H9 (cell line): ENCODE measurements around the gene SRRD. TPM values are rescaled to one million over a fixed set of nuclear protein-coding genes. Genes with fewer than 3 reads are reported as not detected.

Experiments used
- DNase-seq: peaks from one replicate; pipeline ENCODE4 v3.0.0-alpha.2; 2017
- H2AFZ ChIP-seq: one replicate; pipeline ENCODE4 v1.6.1; 2013; ENCODE audit warnings: mild to moderate bottlenecking, low read length, control low read depth, moderate library complexity
- H2AK5ac ChIP-seq: 2 replicates; pipeline ENCODE4 v1.6.1; 2013; ENCODE audit warnings: low read length, control low read depth, mixed read lengths; ENCODE audit not compliant: insufficient read length
- H2BK120ac ChIP-seq: one replicate; pipeline ENCODE4 v1.6.1; 2013; ENCODE audit warnings: low read depth, mild to moderate bottlenecking, low read length, control low read depth, inconsistent platforms; ENCODE audit not compliant: poor library complexity, severe bottlenecking
- H2BK12ac ChIP-seq: 2 replicates; pipeline ENCODE4 v1.6.1; 2013; ENCODE audit warnings: low read length, control low read depth, mixed read lengths, low read depth; ENCODE audit not compliant: insufficient read length
- H2BK15ac ChIP-seq: 2 replicates; pipeline ENCODE4 v1.6.1; 2013; ENCODE audit warnings: low read depth, low read length, control low read depth
- H2BK20ac ChIP-seq: one replicate; pipeline ENCODE4 v1.6.1; 2013; ENCODE audit warnings: low read depth, mild to moderate bottlenecking, low read length, control low read depth, inconsistent platforms; ENCODE audit not compliant: poor library complexity, severe bottlenecking
- H2BK5ac ChIP-seq: 2 replicates; pipeline ENCODE4 v1.6.1; 2013; ENCODE audit warnings: low read length, control low read depth, mixed read lengths; ENCODE audit not compliant: insufficient read length
- H3K14ac ChIP-seq: 2 replicates; pipeline ENCODE4 v1.6.1; 2013; ENCODE audit warnings: low read length, control low read depth; ENCODE audit not compliant: insufficient read depth
- H3K18ac ChIP-seq: 2 replicates; pipeline ENCODE4 v1.6.1; 2013; ENCODE audit warnings: low read depth, mild to moderate bottlenecking, mixed read lengths, low read length, control low read depth; ENCODE audit not compliant: insufficient read length
- H3K23ac ChIP-seq: 2 replicates; pipeline ENCODE4 v1.6.1; 2013; ENCODE audit warnings: low read length, control low read depth, mixed read lengths, low read depth; ENCODE audit not compliant: insufficient read length
- H3K23me2 ChIP-seq: 2 replicates; pipeline ENCODE4 v1.6.1; 2013; ENCODE audit warnings: low read depth, mild to moderate bottlenecking, mixed read lengths, low read length, control low read depth; ENCODE audit not compliant: insufficient read length, poor library complexity, severe bottlenecking
- H3K27ac ChIP-seq: 2 replicates; pipeline ENCODE4 v1.5.1; 2013; ENCODE audit warnings: low read length, control low read depth, mixed read lengths, low read depth; ENCODE audit not compliant: insufficient read length
- H3K27me3 ChIP-seq: 2 replicates; pipeline ENCODE4 v1.6.1; 2013; ENCODE audit warnings: low read length, control low read depth, inconsistent platforms; ENCODE audit not compliant: insufficient read depth
- H3K4ac ChIP-seq: 2 replicates; pipeline ENCODE4 v1.6.1; 2013; ENCODE audit warnings: low read depth, mild to moderate bottlenecking, control low read depth, inconsistent platforms, low read length, moderate library complexity
- H3K4me1 ChIP-seq: 2 replicates; pipeline ENCODE4 v1.6.1; 2013; ENCODE audit warnings: low read length, control low read depth, inconsistent platforms; ENCODE audit not compliant: insufficient read depth
- H3K4me2 ChIP-seq: 2 replicates; pipeline ENCODE4 v1.6.1; 2013; ENCODE audit warnings: low read length, control low read depth, mixed read lengths; ENCODE audit not compliant: insufficient read length, insufficient read depth
- H3K56ac ChIP-seq: 2 replicates; pipeline ENCODE4 v1.6.1; 2013; ENCODE audit warnings: low read depth, mild to moderate bottlenecking, mixed read lengths, low read length, control low read depth; ENCODE audit not compliant: insufficient read length
- H3K79me1 ChIP-seq: 2 replicates; pipeline ENCODE4 v1.6.1; 2013; ENCODE audit warnings: low read depth, mild to moderate bottlenecking, moderate library complexity, low read length, control low read depth, inconsistent platforms; ENCODE audit not compliant: insufficient read depth, poor library complexity, severe bottlenecking
- H3K79me2 ChIP-seq: 2 replicates; pipeline ENCODE4 v1.6.1; 2013; ENCODE audit warnings: low read length, control low read depth, inconsistent platforms; ENCODE audit not compliant: insufficient read depth
- H3K9ac ChIP-seq: 2 replicates; pipeline ENCODE4 v1.6.1; 2013; ENCODE audit warnings: low read length, control low read depth, mixed read lengths; ENCODE audit not compliant: insufficient read length; ENCODE audit errors: extremely low read depth
- H3K9me3 ChIP-seq: one replicate; pipeline ENCODE4 v1.6.1; 2013; ENCODE audit warnings: low read depth, low read length, inconsistent platforms; ENCODE audit not compliant: control insufficient read depth
- H3T11ph ChIP-seq: one replicate; pipeline ENCODE4 v1.6.1; 2013; ENCODE audit warnings: mild to moderate bottlenecking, low read length, control low read depth, inconsistent platforms
- H4K20me1 ChIP-seq: one replicate; pipeline ENCODE4 v1.6.1; 2013; ENCODE audit not compliant: control insufficient read depth, insufficient read length, insufficient read depth
- H4K5ac ChIP-seq: 2 replicates; pipeline ENCODE4 v1.6.1; 2013; ENCODE audit warnings: low read depth, mild to moderate bottlenecking, mixed read lengths, low read length, control low read depth; ENCODE audit not compliant: insufficient read length
- H4K8ac ChIP-seq: replicated peaks from 2 replicates; pipeline ENCODE4 v1.6.1; 2013; ENCODE audit warnings: low read length, control low read depth, mixed read lengths, low read depth; ENCODE audit not compliant: insufficient read length
- H4K91ac ChIP-seq: 2 replicates; pipeline ENCODE4 v1.6.1; 2013; ENCODE audit warnings: low read depth, mild to moderate bottlenecking, moderate library complexity, mixed read lengths, low read length, control low read depth; ENCODE audit not compliant: insufficient read length
- H3K27ac Mint-ChIP-seq, 3 experiments: 2 replicates in 2 of 3; 3 replicates in 1 of 3; pipeline ENCODE4 v1.8.0; 2020 to 2021; ENCODE audit warnings: mixed read lengths in 3 of 3, mild to moderate bottlenecking in 1 of 3, moderate library complexity in 1 of 3
- H3K27me3 Mint-ChIP-seq: 2 replicates; pipeline ENCODE4 v1.8.0; 2021; ENCODE audit warnings: low read depth, mild to moderate bottlenecking, moderate library complexity, mixed read lengths
- H3K36me3 Mint-ChIP-seq, 3 experiments: 2 replicates in 2 of 3; 3 replicates in 1 of 3; pipeline ENCODE4 v1.8.0; 2020 to 2021; ENCODE audit warnings: low read depth in 3 of 3, mixed read lengths in 3 of 3; ENCODE audit not compliant: insufficient read depth in 1 of 3
- H3K4me1 Mint-ChIP-seq, 2 experiments: 2 replicates each; pipeline ENCODE4 v1.8.0; 2020; ENCODE audit warnings: mixed read lengths in 2 of 2
- H3K4me3 Mint-ChIP-seq, 2 experiments: 2 replicates in 1 of 2; 3 replicates in 1 of 2; pipeline ENCODE4 v1.8.0; 2020 to 2021; ENCODE audit warnings: mild to moderate bottlenecking in 2 of 2, mixed read lengths in 2 of 2, moderate library complexity in 1 of 2
- H3K9me3 Mint-ChIP-seq, 2 experiments: 2 replicates in 1 of 2; 3 replicates in 1 of 2; pipeline ENCODE4 v1.8.0; 2020; ENCODE audit warnings: mild to moderate bottlenecking in 2 of 2, mixed read lengths in 2 of 2, moderate library complexity in 1 of 2
- CTCF ChIP-seq: fragments of 200-600 bp; sonication (generic); conservative IDR thresholded peaks from 3 replicates; pipeline ENCODE4 v1.8.0; 2021; ENCODE audit warnings: antibody characterized with exemption, mild to moderate bottlenecking
- WGBS: extraction: QIAGEN DNeasy Blood & Tissue Kit; methylation state at CpG from one replicate; pipeline ENCODE4 v1.1.7; 2013; ENCODE audit warnings: missing lambda C conversion rate, low lambda C conversion rate, mixed read lengths; ENCODE audit not compliant: insufficient read length; ENCODE audit errors: extremely low coverage; 5-methylcytosine and 5-hydroxymethylcytosine counted together
- total RNA-seq: library from RNA; stranded (reverse); gene quantifications from 2 replicates; pipeline ENCODE4 v1.2.1, GENCODE V29; 2021

Gene SRRD
- total RNA-seq, 1 experiment from 2014 or later = 36.0 TPM

- no peak for DNase-seq
- no peak overlapping the region for H3K9ac ChIP-seq
- Mint-ChIP-seq H3K9me3 (no peaks in the 10 kb centered on the region), H3K27ac (no peak overlapping the region), H3K4me3 (no peak overlapping the region; a peak in 1 of 5 replicates), H3K4me1 (no peaks in the 10 kb centered on the region), H3K27me3 (no peaks in the 10 kb centered on the region), H3K36me3 (peaks cover 4 to 34% (median 23%) of the 10 kb centered on the region in 3 experiments; a peak in 6 of 7 replicates)
- WGBS = no CpG with 5 or more reads among the region's 2 CpGs
- no peaks in the 10 kb centered on the region for H3K23me2 ChIP-seq
- H3K27me3 ChIP-seq = no peaks in the 10 kb centered on the region
- no peak overlapping the region for H3T11ph ChIP-seq
- H3K4me2 ChIP-seq = no peak overlapping the region
- H3K27ac ChIP-seq = no peak overlapping the region
- H3K4ac ChIP-seq = no peak overlapping the region
- no peaks in the 10 kb centered on the region; the same call in 1 of the 2 replicates for H3K79me2 ChIP-seq
- H3K23ac ChIP-seq = no peak overlapping the region
- H3K14ac ChIP-seq = no peak overlapping the region
- H4K20me1 ChIP-seq = no peaks in the 10 kb centered on the region
- no peak overlapping the region for H2BK5ac ChIP-seq
- TF ChIP-seq CTCF = no peak
- no peak overlapping the region for H2AK5ac ChIP-seq
- H4K8ac ChIP-seq = no peak overlapping the region
- no peak overlapping the region for H2BK12ac ChIP-seq
- no peak overlapping the region for H4K91ac ChIP-seq
- H2BK15ac ChIP-seq = no peak overlapping the region
- no peak overlapping the region for H2BK120ac ChIP-seq
- no peak overlapping the region for H3K56ac ChIP-seq
- H3K79me1 ChIP-seq = no peaks in the 10 kb centered on the region
- H2BK20ac ChIP-seq = no peak overlapping the region
- H3K4me1 ChIP-seq = no peaks in the 10 kb centered on the region
- H3K9me3 ChIP-seq = no peaks in the 10 kb centered on the region
- no peak overlapping the region for H2AFZ ChIP-seq
- no peak overlapping the region for H3K18ac ChIP-seq
- H4K5ac ChIP-seq = no peak overlapping the region
Observed at GRCh38 chr22:26522012-26522411, 38.3 kb downstream of the SRRD start.
